NCI-H2029 treated with DMSO at 0.1 percent for 48 hours (cell line): ENCODE results near the gene BTNL3.
"Not testable (repeated sequence)": the region's sequence is repeated elsewhere in the genome, so short reads cannot be mapped to it uniquely, and the experiment has no call there.

Experiments
- DNase-seq: peaks from one replicate; lab custom pipeline; 2025; lab: John Stamatoyannopoulos, UW

Gene BTNL3

GRCh38 chr5:180988592-180988991 lies at the start of gene BTNL3:
BTNL3 (plus strand) TSS chr5:180988846; CDS start chr5:180989029, 183 bp downstream.
- DNase-seq = no peak

- no peak for DNase-seq
Measured at GRCh38 chr5:180950291-180950949, 38.2 kb upstream of the BTNL3 start.

GRCh38 chr5:180959661-180960060 lies 29.0 kb upstream of the BTNL3 start:
- no peak for DNase-seq

- DNase-seq = no peak
Measured at GRCh38 chr5:180960209-180960608, 28.4 kb upstream of the BTNL3 start.

- no peak for DNase-seq
Measured at GRCh38 chr5:180969406-180969805, 19.2 kb upstream of the BTNL3 start.

GRCh38 chr5:180970336-180970735 lies 18.3 kb upstream of the BTNL3 start:
- DNase-seq = no peak

- DNase-seq = no peak
Measured at GRCh38 chr5:180970875-180971274, 17.8 kb upstream of the BTNL3 start.

GRCh38 chr5:180974612-180975315 lies 13.9 kb upstream of the BTNL3 start:
- DNase-seq = no peak

GRCh38 chr5:180975338-180975737 lies 13.3 kb upstream of the BTNL3 start:
- no peak for DNase-seq

- DNase-seq = no peak
Measured at GRCh38 chr5:180976518-180976917, 12.1 kb upstream of the BTNL3 start.

GRCh38 chr5:180977852-180978251 lies 10.8 kb upstream of the BTNL3 start:
- DNase-seq = no peak

GRCh38 chr5:180982008-180982741 lies 6.5 kb upstream of the BTNL3 start:
- no peak for DNase-seq

GRCh38 chr5:180988016-180988415 lies 630 bp upstream of the BTNL3 start:
- no peak for DNase-seq

- no peak for DNase-seq
Measured at GRCh38 chr5:180990086-180990881, 1.6 kb downstream of the BTNL3 start.

- no peak for DNase-seq
Measured at GRCh38 chr5:180990882-180991242, 2.2 kb downstream of the BTNL3 start.

- DNase-seq = no peak
Measured at GRCh38 chr5:181001947-181002346, 13.3 kb downstream of the BTNL3 start.

GRCh38 chr5:181005791-181006190 lies 17.1 kb downstream of the BTNL3 start:
- DNase-seq = no peak

GRCh38 chr5:181008136-181008535 lies 19.5 kb downstream of the BTNL3 start:
- no peak for DNase-seq

GRCh38 chr5:181010018-181010417 lies 21.4 kb downstream of the BTNL3 start:
- DNase-seq = not testable (repeated sequence)

- not testable (repeated sequence) for DNase-seq
Measured at GRCh38 chr5:181014654-181015053, 26.0 kb downstream of the BTNL3 start.

- DNase-seq = not testable (repeated sequence)
Measured at GRCh38 chr5:181017448-181017847, 28.8 kb downstream of the BTNL3 start.

- DNase-seq = no peak
Measured at GRCh38 chr5:181020688-181021087, 32.0 kb downstream of the BTNL3 start.
